GDM1 (cell line): ENCODE measurements around the gene CDK2.
"Not testable (repeated sequence)": the region's sequence is repeated elsewhere in the genome, so short reads cannot be mapped to it uniquely, and the experiment has no call there.

ENCODE experiments used
- DNase-seq: peaks from one replicate; lab custom pipeline; 2025; lab: John Stamatoyannopoulos, UW

The CDK2 gene

GRCh38 chr12:55966408-55967281 lies at the start of gene CDK2:
Gene CDK2, plus strand, starts transcription at chr12:55966830. Its CDS starts 179 bp downstream, at chr12:55967009.
- peak; percentile 72 for DNase-seq

GRCh38 chr12:55919032-55919431 lies 47.6 kb upstream of the CDK2 start:
- not testable (repeated sequence) for DNase-seq

GRCh38 chr12:55922126-55922525 lies 44.5 kb upstream of the CDK2 start:
- DNase-seq: no peak

GRCh38 chr12:55923648-55924047 lies 43.0 kb upstream of the CDK2 start:
- not testable (repeated sequence) for DNase-seq

- no peak for DNase-seq
Observed at GRCh38 chr12:55925371-55925770, 41.3 kb upstream of the CDK2 start.

- DNase-seq: no peak
Observed at GRCh38 chr12:55925870-55926737, 40.5 kb upstream of the CDK2 start.

- peak; percentile 92 for DNase-seq
Observed at GRCh38 chr12:55926738-55927587, 39.7 kb upstream of the CDK2 start.

GRCh38 chr12:55927588-55928502 lies 38.8 kb upstream of the CDK2 start, which contains the start of gene PYM1:
Gene PYM1, minus strand, starts transcription at chr12:55927894. Its CDS starts 133 bp downstream, at chr12:55927761.
- DNase-seq: peak; percentile 73

GRCh38 chr12:55929306-55929791 lies 37.3 kb upstream of the CDK2 start:
- no peak for DNase-seq

- peak; percentile 59 for DNase-seq
Observed at GRCh38 chr12:55930771-55931316, 35.8 kb upstream of the CDK2 start, which contains the start of gene DGKA. Gene DGKA, plus strand, starts transcription at chr12:55931162. Its CDS starts 5,342 bp downstream, at chr12:55936504.

GRCh38 chr12:55931317-55931779 lies 35.3 kb upstream of the CDK2 start:
- no peak for DNase-seq

GRCh38 chr12:55931780-55932550 lies 34.7 kb upstream of the CDK2 start:
- peak; percentile 17 for DNase-seq

GRCh38 chr12:55932551-55932910 lies 34.1 kb upstream of the CDK2 start:
- DNase-seq: peak; percentile 29

- peak; percentile 49 for DNase-seq
Observed at GRCh38 chr12:55933169-55933798, 33.3 kb upstream of the CDK2 start.

GRCh38 chr12:55933799-55934742 lies 32.6 kb upstream of the CDK2 start:
- DNase-seq: no peak

GRCh38 chr12:55934773-55935172 lies 31.9 kb upstream of the CDK2 start:
- DNase-seq: no peak

GRCh38 chr12:55935738-55936151 lies 30.9 kb upstream of the CDK2 start:
- DNase-seq: no peak

- no peak for DNase-seq
Observed at GRCh38 chr12:55937981-55938380, 28.6 kb upstream of the CDK2 start.
